ENCODE results near the gene CLSTN2.

CLSTN2 gene

GRCh38 chr3:140296796-140297352 lies 361.9 kb downstream of the CLSTN2 start:
- DNase-seq: no peak

GRCh38 chr3:140298043-140298442 lies 363.1 kb downstream of the CLSTN2 start:
- no peak for DNase-seq

- no peak for DNase-seq
Observed at GRCh38 chr3:140298569-140299070, 363.6 kb downstream of the CLSTN2 start.

GRCh38 chr3:140303875-140304274 lies 368.9 kb downstream of the CLSTN2 start:
- DNase-seq: no peak

GRCh38 chr3:140308535-140308934 lies 373.6 kb downstream of the CLSTN2 start:
- DNase-seq: no peak

DNA sequence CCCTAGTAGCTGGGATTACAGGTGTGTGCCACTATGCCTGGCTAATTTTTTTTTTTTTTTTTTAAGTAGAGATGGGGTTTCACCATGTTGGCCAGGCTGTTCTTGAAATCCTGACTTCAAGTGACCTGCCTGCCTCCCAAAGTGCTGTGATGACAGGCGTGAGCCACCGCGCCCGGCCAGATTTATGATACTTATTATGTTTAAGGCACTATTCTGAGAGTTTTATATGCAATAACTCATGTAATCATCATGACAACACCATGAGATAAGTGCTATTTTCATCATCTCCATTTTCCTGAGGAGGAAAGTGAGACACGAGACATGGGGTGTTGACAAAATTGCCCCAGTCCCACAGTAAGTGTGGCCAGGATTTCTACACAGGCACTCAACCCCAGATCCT lies 376.4 kb downstream of the CLSTN2 start:
- DNase-seq: no peak

GRCh38 chr3:140315955-140316354 lies 381.0 kb downstream of the CLSTN2 start:
- no peak for DNase-seq

GRCh38 chr3:140316466-140316865 lies 381.5 kb downstream of the CLSTN2 start:
- DNase-seq: no peak

DNA sequence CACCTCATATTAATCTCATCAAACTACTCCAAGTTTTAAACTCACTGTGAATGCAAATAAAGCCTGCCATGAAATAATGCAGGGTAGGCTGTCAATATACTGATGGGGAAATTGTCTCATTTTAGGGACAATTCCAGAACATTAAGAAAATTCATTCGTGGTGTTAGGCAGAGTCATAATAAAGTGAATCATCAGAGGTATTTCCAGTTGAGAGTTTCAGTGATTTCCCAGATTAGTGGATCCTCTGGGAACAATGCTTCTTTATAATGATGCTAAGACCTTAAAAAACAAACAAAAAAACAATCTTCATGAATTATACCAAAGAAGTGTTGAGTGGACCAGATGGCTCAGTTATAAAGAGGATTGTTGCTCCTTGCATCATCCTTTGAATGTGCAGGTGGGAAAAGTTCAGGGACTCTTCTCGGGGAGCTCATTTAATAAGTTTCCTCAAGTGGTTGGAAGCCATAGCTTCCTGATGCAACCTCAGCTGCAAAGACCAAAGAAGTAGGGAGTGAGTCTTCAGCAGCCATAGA lies 381.9 kb downstream of the CLSTN2 start:
- no peak for DNase-seq

- no peak for DNase-seq
Observed at GRCh38 chr3:140319739-140320138, 384.8 kb downstream of the CLSTN2 start.

GRCh38 chr3:140323561-140323960 lies 388.6 kb downstream of the CLSTN2 start:
- DNase-seq: no peak

DNA sequence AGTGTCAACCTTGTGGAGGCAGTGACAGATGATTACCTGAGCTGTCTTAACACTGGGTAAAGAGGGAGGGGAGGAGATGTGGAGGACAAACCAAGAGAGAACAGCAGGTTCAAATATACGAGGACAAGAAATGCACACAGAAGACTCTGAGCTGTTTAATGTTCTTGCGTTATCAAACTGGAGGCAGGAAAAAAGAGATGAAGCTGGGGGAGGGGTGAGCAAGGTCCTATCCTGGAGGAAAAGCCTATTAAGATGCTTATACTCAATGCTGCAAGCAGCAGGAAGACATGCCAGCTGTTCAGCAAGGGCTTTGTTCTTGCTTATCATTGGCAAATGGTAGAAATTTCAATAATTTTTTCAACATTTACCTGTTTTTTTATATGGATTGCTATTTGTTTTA lies 397.1 kb downstream of the CLSTN2 start:
- no peak for DNase-seq

GRCh38 chr3:140334132-140334929 lies 399.3 kb downstream of the CLSTN2 start:
- DNase-seq: no peak

- no peak for DNase-seq
Observed at GRCh38 chr3:140336465-140336864, 401.5 kb downstream of the CLSTN2 start.

DNA sequence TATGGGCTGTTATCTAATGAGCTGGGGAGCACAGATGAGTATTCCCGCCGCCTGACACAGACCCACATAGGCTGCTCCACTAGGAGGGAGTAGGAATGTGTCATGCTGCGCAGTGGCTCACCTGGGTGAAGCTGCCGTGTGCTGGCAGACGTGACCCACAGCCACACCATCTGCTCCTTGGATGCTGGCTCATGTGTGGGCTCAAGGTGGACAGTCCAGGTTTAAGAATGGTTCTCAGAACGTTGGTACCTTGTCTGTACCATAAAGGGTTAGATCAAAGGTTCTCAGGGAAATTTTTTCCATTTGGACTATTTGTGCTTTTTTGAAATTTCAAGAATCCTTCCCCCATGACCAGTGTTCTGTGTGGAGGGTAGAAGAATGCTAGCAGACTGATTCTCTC lies 403.9 kb downstream of the CLSTN2 start:
- DNase-seq: no peak

- no peak for DNase-seq
Observed at GRCh38 chr3:140341203-140341602, 406.2 kb downstream of the CLSTN2 start.

DNA sequence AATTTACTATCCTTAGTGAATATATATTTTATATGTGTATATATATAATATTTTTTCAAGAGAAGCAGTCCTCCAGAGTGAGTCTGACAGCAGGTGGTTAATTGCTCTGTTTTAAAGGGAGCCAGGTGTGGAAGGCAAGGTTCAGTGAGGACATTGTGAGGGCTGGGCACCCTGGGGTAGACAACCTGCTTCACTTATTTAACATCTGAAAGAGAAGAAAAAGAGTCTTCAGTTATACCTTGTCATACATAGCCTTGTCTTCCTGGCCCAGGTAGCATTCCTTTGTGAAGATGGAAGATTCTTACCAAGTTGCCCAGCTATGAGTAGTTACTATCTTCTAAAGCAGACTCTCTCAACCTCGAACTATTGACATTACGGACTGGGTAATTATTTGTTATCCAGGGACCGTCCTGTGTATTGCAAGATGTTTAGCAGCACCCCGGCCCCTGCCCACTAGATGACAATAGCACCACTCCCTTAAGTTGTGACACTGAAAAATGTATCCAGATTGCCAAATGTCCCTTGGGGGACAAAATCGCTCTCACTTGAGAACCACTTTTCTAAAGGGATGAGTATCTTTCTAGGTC lies 406.9 kb downstream of the CLSTN2 start:
- no peak for DNase-seq

DNA sequence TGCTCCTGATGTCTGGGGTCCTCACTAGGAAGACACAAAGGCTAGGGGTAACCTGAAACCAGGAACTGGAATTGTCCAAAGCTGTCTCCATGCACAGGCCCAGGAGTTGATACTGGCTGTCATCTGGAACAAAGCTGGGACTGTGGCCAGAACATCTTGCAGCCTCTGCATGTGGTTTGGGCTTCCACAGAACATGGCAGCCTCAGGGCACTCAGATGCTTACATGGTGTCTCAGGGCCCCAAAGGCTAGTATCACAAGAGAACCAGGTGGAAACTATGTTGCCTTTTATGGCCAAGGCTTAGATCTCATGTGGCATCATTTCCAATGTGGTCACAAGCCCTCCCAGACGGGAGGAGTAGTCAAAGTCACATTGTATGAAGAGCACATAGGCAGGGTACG lies 407.7 kb downstream of the CLSTN2 start:
- no peak for DNase-seq

GRCh38 chr3:140343211-140344081 lies 408.5 kb downstream of the CLSTN2 start:
- no peak for DNase-seq

- DNase-seq: no peak
Observed at GRCh38 chr3:140344082-140344454, 409.1 kb downstream of the CLSTN2 start.

DNA sequence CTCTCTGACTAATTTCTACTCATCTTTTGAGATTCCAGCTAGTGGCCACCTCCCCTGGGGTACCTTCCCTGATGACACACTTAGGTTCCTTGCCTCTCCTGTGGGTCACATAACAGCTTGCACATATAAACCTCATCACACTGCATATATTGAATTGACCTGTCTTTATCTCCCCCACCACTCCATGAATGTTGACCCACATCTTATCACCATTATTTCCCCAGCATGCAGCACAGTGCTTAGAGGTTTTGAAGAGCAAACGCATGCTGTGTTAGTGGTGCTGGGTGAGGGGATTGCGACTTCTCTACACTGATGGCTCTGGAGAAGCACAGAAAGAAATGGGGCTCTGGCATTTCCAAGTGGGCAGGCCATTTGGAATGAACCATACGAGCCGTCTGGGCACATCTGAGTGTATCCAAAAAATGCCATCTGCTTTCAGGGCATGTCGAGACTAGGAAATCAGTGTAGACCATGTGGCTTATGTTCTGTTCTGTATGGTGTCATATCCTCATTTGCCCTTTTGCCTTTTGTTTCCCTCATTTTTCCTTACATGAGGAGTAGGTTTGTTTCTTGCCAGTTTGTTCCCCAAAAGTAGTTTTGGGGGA lies 409.7 kb downstream of the CLSTN2 start:
- no peak for DNase-seq

- no peak for DNase-seq
Observed at GRCh38 chr3:140347151-140347550, 412.2 kb downstream of the CLSTN2 start.

- no peak for DNase-seq
Observed at GRCh38 chr3:140349938-140350337, 415.0 kb downstream of the CLSTN2 start.

Data from activated CD4-positive, alpha-beta T cell treated with anti-CD3 and anti-CD28 coated beads for 1 hour (primary cell).